Activated CD4-positive, alpha-beta memory T cell treated with anti-CD3 and anti-CD28 coated beads, Interleukin-2, amount 10 ng/mL, durations not matched to agents 7 days and 5 days (primary cell): ENCODE results near the gene IBA57. TPM values are rescaled to one million over a fixed set of nuclear protein-coding genes. Genes with fewer than 3 reads are reported as not detected.

ENCODE experiments used
- CTCF ChIA-PET: fragments of 350-600 bp; sonication (Branson Sonifier 250); formaldehyde crosslinking; loops from one replicate; lab custom pipeline; 2021; ENCODE audit warnings: antibody characterized with exemption, inconsistent platforms; lab: Charles Lee
- POLR2A ChIA-PET: fragments of 350-600 bp; sonication (Branson Sonifier 250); formaldehyde crosslinking; loops from one replicate; lab custom pipeline; 2021; ENCODE audit warnings: antibody characterized with exemption; lab: Charles Lee
- DNase-seq: peaks from one replicate; pipeline ENCODE4 v3.0.0-alpha.2; 2020
- H3K27ac Mint-ChIP-seq: one replicate; pipeline ENCODE4 v1.8.0; 2021; ENCODE audit warnings: mild to moderate bottlenecking, mixed read lengths
- H3K27me3 Mint-ChIP-seq: one replicate; pipeline ENCODE4 v1.8.0; 2021; ENCODE audit warnings: mixed read lengths
- H3K36me3 Mint-ChIP-seq: one replicate; pipeline ENCODE4 v1.8.0; 2021; ENCODE audit warnings: low read depth, mixed read lengths
- H3K4me1 Mint-ChIP-seq: one replicate; pipeline ENCODE4 v1.8.0; 2021; ENCODE audit warnings: mixed read lengths
- H3K4me3 Mint-ChIP-seq: one replicate; pipeline ENCODE4 v1.8.0; 2021; ENCODE audit warnings: mild to moderate bottlenecking, mixed read lengths
- H3K9me3 Mint-ChIP-seq: one replicate; pipeline ENCODE4 v1.8.0; 2021; ENCODE audit warnings: mixed read lengths
- total RNA-seq, 2 experiments: library from RNA; stranded (reverse); gene quantifications; one replicate each; pipeline ENCODE4 v1.2.3, GENCODE V29; 2021

The IBA57 gene
- total RNA-seq, 2 experiments from 2014 or later = 4.5 to 5.2 TPM

DNA sequence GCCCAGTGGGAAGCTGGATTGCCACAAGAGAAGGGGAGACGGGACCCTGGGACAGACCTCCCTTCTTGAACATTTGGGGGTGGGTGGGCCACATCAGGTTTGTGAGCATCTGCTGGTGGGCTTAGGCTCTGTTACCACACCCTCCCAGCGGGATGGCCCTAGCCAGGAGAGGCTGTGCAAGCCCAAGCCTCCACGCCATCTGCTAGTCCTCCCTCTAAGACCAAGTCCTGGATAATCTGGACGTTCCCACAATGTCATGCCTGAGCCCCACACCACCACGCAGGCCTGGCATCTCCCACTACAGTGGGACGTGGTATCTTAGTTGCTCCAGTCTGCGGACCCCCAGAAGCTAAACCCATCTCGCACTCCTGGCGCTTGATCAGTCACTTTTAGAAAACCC lies 3.7 kb upstream of the IBA57 start:
- Mint-ChIP-seq H3K27ac (no peak overlapping the region), H3K4me3 (no peak overlapping the region), H3K9me3 (no peaks in the 10 kb centered on the region), H3K4me1 (peaks cover 27% of the 10 kb centered on the region), H3K27me3 (no peaks in the 10 kb centered on the region), H3K36me3 (peaks cover 2% of the 10 kb centered on the region)
- ChIA-PET CTCF (no interaction called here), POLR2A (interaction anchor here (1.0 to 7.8 kb wide), 2 partner anchors 20 to 55 kb away, joined by 3 to 95 read pairs; partner anchors contain the start of gene GUK1)
- DNase-seq = no peak

DNA sequence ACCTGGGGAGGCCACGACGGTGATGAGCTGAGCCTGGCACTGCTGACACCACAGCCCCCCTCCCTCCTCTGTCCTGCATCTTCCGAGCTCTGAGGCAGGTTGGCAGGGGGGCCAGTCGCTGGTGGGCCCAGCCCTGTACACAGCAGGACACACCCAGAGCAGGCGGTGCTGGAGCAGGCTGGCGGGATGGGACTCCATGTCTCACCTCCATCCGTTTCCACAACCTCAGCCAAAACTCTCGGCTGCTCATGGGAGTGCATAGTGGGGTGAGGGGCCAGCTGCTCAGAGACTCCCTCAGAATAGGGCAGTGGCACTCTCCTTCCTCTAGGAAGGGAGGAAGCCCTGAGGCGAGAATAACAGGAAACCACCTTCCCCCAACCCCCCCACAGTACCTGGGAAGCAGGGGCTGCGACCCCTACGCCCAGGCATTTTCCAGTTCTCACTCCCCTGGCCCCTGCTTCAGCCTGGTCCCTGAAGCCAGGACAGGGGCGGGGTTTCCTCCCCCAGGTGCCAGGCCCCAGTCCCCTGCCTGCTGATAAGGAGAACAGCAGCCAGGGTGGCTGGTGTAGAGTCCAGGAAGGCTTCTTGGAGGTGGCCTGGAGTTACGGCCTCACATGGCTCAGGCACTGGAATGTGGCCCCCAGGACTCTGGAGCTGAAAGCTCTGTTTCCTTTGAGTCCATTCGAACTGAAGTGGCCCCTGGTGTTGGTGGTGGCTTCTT lies 3.2 kb upstream of the IBA57 start:
- Mint-ChIP-seq H3K27ac (no peak overlapping the region), H3K9me3 (no peaks in the 10 kb centered on the region), H3K27me3 (no peaks in the 10 kb centered on the region), H3K4me3 (no peak overlapping the region), H3K36me3 (peaks cover 2% of the 10 kb centered on the region), H3K4me1 (peaks cover 29% of the 10 kb centered on the region)
- ChIA-PET POLR2A (interaction anchor here (7.8 kb wide), 1 partner anchor 21 kb away, joined by 95 read pairs; the partner anchor contains the start of gene GUK1), CTCF (interaction anchor here (1.3 kb wide), 1 partner anchor 31 kb away, joined by 3 read pairs; no protein-coding TSS in a partner anchor)
- DNase-seq = no peak

DNA sequence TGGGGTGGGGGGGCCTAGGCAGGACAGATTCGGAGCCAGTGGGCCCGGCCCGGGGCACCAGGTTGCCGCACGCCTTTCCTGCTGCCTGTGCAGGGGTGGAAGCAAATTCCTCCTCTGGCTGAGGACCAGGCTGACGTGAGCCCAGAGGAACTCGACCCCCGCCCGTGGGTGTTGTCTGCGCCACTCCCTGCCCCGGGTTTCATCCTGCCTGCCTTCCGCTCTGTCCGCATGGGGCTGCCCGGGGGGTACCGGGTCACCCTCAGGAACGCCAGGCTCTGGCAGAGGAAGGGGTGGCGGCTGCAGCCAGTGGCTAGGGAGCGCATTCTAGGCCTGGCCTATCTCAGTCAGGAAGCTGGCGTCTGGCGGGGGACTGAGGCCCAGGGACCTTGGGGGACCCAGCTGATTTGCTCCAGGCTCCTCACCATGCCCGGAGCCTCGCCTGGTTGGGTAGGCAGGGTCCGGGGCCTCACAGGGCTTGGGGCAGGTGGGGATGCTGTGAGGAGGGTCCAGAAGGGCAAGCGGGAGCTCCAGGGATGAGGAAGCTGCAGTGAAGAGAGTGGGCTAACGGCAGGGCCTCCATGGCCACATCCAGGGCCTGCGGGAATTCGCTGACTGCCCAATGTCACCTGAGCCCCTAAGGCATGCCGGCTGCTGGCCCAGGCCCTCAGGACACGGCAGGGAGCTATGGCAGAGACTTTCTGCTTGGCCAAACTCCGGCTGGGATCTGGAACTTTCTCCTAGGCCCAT lies 2.4 kb upstream of the IBA57 start:
- ChIA-PET CTCF (interaction anchor here (1.3 kb wide), 1 partner anchor 32 kb away, joined by 3 read pairs; no protein-coding TSS in a partner anchor), POLR2A (interaction anchor here (4.6 to 7.8 kb wide), 2 partner anchors 22 to 80 kb away, joined by 27 to 95 read pairs; partner anchors contain the start of genes ARF1 and GUK1)
- Mint-ChIP-seq H3K4me3 (no peak overlapping the region), H3K27ac (no peak overlapping the region), H3K36me3 (peaks cover 2% of the 10 kb centered on the region), H3K4me1 (peaks cover 34% of the 10 kb centered on the region), H3K9me3 (no peaks in the 10 kb centered on the region), H3K27me3 (no peaks in the 10 kb centered on the region)
- DNase-seq = no peak

DNA sequence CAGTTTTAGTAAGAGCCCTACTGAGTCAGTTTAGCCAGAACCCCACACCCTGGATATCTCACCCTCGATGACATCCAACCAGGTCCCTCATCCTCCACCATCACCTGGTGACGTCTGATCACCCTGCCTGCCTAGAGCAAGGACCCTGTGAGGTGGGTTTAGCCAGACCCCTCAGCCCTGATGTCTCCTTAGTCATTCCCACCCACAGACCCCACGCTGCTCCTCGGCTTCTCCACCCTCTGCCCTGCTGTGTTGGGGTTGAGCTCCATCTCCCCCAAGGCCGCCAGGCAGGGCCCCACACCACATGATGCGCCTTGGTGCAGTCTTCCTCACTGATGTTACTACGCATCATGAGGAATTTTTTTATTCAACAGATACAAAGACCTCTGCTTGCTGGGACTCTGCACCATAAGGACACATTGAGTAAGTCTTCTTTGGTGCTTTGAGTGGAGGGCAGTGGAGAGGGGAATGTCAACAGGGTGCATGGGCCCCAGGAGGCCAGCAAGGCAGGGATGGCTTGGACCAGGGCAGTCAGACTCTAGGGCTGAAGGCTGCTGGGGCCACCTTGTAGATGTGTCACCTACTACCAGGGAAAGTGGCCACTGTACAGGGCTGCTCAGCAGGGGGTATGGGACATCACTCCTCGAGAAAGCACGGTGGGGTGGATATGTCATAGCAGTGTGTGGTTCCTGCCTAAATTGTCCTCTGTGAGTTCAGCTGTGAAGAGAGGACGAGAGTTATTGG lies 1.7 kb upstream of the IBA57 start:
- POLR2A ChIA-PET = interaction anchor here (1.5 to 7.8 kb wide), 4 partner anchors 13 to 81 kb away, joined by 5 to 95 read pairs (median 18); partner anchors contain the start of genes ARF1, GJC2, GUK1 and MRPL55
- Mint-ChIP-seq H3K27me3 (no peaks in the 10 kb centered on the region), H3K4me1 (peaks cover 34% of the 10 kb centered on the region), H3K4me3 (no peak overlapping the region), H3K36me3 (peaks cover 2% of the 10 kb centered on the region), H3K9me3 (no peaks in the 10 kb centered on the region), H3K27ac (peak overlapping the region; percentile 68)
- CTCF ChIA-PET = interaction anchor here (1.2 to 3.1 kb wide), 3 partner anchors 24 to 164 kb away, joined by 3 to 50 read pairs (median 5); partner anchors contain the start of gene GUK1
- no peak for DNase-seq

DNA sequence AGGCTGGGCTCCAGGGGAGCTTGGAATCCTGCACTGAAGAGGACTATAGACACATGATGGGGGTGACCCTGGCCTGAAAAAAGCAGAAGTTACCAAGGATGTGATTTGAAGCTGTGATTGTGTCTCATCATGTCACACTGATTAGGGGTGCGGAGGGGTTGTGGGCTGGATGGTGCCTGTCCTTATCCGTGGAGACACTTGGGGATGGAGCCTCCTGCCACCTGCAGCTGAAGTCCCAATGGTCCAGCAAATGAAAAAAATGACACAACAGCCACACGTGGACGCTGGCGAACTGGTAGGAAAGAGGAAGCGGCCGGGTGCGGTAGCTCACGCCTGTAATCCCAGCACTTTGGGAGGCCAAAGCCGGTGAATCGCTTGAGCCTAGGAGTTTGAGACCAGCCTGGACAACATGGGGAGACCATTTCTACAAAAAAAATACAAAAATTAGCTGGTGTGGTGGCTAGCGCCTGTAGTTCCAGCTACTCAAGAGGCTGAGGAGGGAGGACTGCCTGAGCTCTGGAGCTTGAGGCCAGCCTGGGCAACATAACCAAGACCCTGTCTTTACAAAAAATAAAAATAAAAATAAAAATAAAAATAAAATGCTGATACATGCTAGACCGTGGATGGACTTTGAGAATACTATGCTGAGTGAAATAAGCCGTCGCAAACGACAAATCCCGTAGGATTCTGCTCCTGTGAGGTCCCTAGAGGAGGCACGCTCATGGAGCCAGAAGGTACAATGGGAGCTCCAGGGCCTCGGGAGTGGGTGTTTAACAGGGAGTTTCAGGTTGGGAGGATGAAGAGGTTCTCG lies 838 bp upstream of the IBA57 start:
- peak overlapping the region; percentile 86 for H3K4me3 Mint-ChIP-seq

DNA sequence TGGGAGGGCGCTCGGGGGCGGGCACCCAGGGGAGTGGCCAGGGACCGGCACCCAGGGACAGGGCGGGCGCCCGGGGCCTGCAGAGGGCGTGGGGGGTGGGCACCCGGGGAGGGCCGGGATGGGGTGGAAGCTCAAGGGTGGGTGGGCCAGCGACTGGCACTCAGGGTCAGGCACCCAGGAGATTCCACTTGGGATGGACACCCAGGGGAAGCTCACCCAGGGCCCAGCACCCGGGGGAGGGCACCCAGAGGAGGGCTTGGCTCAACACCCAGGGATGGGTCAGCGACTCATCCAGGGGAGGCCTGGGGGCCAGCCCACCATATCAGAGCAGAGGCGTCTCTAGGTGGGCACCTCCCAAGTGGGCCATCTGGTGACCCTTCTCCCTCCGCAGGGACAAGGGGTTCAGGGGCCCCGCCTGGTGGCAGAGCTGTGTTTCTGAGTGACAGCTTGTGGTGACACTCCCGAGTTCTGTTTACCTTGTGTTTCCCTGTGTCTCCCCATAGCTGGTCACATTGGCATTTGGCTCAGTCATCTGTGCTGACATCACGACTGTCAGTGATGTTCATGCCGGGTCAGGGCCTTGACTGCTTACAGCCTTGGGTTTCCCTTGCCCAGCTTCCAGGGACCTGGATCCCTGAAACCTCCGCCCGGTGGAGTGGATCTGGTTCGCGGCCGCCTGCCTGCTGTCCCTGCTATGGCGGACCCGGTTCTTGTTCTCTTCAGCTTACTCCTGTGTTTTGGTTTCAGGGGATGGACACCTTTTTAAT lies 749 bp downstream of the IBA57 start:
- Mint-ChIP-seq H3K27ac (peak overlapping the region; percentile 88), H3K9me3 (no peaks in the 10 kb centered on the region), H3K27me3 (no peaks in the 10 kb centered on the region), H3K4me3 (peak overlapping the region; percentile 79), H3K4me1 (peaks cover 34% of the 10 kb centered on the region), H3K36me3 (peaks cover 2% of the 10 kb centered on the region)
- CTCF ChIA-PET = interaction anchor here (1.0 to 4.3 kb wide), 22 partner anchors 8 to 400 kb away, joined by 3 to 50 read pairs (median 6); partner anchors contain the start of genes ARF1 and GUK1
- POLR2A ChIA-PET = interaction anchor here (0.7 to 7.8 kb wide), 20 partner anchors 8 to 847 kb away, joined by 3 to 95 read pairs (median 6); partner anchors contain the start of genes ARF1, GUK1, RNF187 and TRIM11
- peak; percentile 72 for DNase-seq

More for the DNA sequence above, 838 bp upstream of the IBA57 start:
- no peak for DNase-seq
- CTCF ChIA-PET = interaction anchor here (0.5 to 4.3 kb wide), 21 partner anchors 9 to 1407 kb away, joined by 3 to 50 read pairs (median 6); partner anchors contain the start of genes ARF1 and GUK1
- Mint-ChIP-seq H3K9me3 (no peaks in the 10 kb centered on the region), H3K36me3 (peaks cover 2% of the 10 kb centered on the region), H3K4me1 (peaks cover 34% of the 10 kb centered on the region), H3K27me3 (no peaks in the 10 kb centered on the region), H3K27ac (peak overlapping the region; percentile 89)
- POLR2A ChIA-PET = interaction anchor here (0.8 to 7.8 kb wide), 21 partner anchors 8 to 322 kb away, joined by 3 to 95 read pairs (median 7); partner anchors contain the start of genes ARF1, C1orf35, GJC2 and GUK1

DNA sequence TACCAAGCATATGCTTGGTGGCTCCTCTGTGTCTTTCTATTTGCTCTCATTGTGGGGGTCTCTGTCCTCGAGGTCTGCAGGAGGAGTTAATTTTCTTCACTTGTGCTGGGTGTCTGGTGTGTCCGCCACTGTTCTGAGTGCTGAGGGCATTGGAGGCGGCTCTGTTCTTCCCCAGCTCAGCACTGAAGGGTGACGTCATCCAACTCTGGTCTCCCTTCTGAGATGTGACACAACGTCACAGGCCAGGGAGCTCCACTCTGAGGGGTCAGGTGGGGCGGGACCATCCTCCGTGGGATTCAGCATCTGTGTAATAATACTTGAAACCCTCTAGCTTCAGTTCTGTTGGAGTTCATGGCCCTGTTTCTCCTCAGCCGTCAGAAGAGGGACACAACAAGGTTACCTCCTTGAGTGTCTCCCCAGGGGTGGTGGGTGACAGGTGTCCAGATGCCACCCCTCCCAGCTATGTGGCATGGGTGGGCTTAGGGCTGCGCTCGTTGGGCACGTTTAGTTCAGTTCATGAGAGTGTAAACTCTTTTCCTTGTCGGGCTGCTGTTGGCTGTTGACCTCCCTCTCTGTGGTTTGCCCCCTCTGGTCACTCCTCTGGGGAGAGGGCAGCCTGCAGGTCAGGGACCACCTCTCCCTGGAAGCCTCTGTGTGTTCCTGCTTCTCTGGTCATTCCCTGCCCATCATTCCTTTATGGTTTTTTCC lies 3.1 kb downstream of the IBA57 start:
- DNase-seq = no peak
- no peaks in the 10 kb centered on the region for H3K27me3 Mint-ChIP-seq
- peaks cover 2% of the 10 kb centered on the region for H3K36me3 Mint-ChIP-seq
- CTCF ChIA-PET = interaction anchor here (1.1 to 4.3 kb wide), 2 partner anchors 12 to 38 kb away, joined by 3 to 35 read pairs; no protein-coding TSS in a partner anchor
- POLR2A ChIA-PET = interaction anchor here (0.9 to 7.8 kb wide), 2 partner anchors 9 to 27 kb away, joined by 3 to 95 read pairs; partner anchors contain the start of gene GUK1
- H3K4me3 Mint-ChIP-seq = no peak overlapping the region
- no peaks in the 10 kb centered on the region for H3K9me3 Mint-ChIP-seq
- no peak overlapping the region for H3K27ac Mint-ChIP-seq
- peaks cover 28% of the 10 kb centered on the region for H3K4me1 Mint-ChIP-seq

DNA sequence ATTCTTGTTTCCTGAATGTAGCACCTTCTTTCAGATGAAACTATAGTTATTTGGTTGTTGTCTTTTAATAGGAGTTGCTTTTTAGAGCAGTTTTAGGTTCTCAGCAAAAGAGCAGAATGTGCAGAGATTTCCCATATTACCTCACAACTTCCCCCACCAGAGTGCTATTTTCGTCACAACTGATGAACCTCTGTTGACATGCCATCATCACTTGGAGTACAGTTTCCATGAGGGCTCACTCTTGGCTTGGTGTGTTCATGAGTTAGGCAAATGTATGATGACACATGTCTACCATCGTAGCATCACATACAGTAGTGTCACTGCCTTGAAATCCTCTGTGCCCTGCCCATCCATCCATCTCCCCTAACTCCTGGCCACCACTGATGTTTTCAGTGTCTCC lies 3.7 kb downstream of the IBA57 start:
- H3K36me3 Mint-ChIP-seq = peaks cover 2% of the 10 kb centered on the region
- no peak overlapping the region for H3K27ac Mint-ChIP-seq
- no peak for DNase-seq
- ChIA-PET POLR2A (no interaction called here), CTCF (interaction anchor here (1.1 to 4.3 kb wide), 2 partner anchors 11 to 38 kb away, joined by 3 to 35 read pairs; no protein-coding TSS in a partner anchor)
- H3K4me3 Mint-ChIP-seq = no peak overlapping the region
- no peaks in the 10 kb centered on the region for H3K9me3 Mint-ChIP-seq
- no peaks in the 10 kb centered on the region for H3K27me3 Mint-ChIP-seq
- peaks cover 22% of the 10 kb centered on the region for H3K4me1 Mint-ChIP-seq

DNA sequence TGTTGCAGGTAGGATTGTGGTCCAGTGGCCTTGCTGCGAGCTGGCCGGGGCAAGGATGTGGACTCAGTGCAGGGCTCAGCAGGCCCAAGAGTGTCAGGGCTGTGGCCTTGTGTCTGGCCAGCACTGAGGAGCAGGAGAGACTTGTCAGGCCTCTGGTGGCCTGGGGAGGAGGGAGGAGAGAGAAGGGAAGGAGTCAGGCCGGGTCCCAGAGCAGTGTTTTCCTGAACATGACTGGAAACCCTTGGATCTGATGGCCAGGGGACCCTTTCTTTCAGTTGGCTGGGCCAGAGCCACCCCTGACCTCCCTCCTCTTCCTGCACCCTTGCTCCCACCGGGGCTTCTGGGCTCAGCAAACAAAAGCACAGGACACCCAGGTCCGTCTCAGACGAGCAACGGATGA lies 5.1 kb downstream of the IBA57 start:
- H3K27ac Mint-ChIP-seq = no peak overlapping the region
- no peak for DNase-seq
- no peak overlapping the region for H3K4me3 Mint-ChIP-seq
- ChIA-PET CTCF (interaction anchor here (0.6 kb wide), 1 partner anchor 40 kb away, joined by 7 read pairs; no protein-coding TSS in a partner anchor), POLR2A (interaction anchor here (0.9 to 2.0 kb wide), 4 partner anchors 30 to 89 kb away, joined by 3 to 4 read pairs (median 4); partner anchors contain the start of gene ARF1)
- no peaks in the 10 kb centered on the region for H3K9me3 Mint-ChIP-seq
- peaks cover 2% of the 10 kb centered on the region for H3K36me3 Mint-ChIP-seq
- no peaks in the 10 kb centered on the region for H3K27me3 Mint-ChIP-seq
- H3K4me1 Mint-ChIP-seq = peaks cover 14% of the 10 kb centered on the region

DNA sequence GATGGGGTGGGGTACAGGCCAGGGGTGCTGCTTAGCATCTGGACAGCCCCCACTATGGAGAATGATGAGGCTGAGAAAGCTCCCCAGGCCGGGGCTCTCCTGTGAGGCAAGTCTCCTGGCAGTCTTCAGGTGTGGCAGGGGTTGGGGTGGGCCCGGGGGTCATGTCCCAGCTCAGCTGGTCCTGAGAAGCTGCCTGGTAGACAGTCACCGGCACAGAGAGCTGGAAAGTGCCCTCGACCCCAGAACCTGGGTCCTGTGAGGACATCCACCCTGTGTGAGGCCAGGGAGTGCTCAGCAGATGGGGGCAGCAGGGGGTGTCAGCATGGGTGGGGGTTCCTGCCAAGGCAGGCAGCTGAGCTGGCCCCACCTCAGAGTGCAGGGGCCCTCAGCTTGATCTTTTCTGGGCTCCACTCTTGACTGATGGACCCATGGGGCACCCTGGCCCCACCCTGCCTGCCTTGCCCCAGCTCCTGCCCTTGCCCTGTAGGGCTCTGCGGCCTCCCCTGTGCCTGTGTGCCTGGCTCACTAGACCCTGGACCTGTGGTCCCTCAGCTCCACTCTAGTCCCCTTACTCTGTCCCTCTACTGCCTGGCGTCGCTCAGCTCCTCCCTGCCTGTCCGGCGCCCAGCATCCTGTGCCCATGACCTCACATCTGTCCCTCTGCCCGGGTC lies 5.8 kb downstream of the IBA57 start:
- Mint-ChIP-seq H3K36me3 (peaks cover 2% of the 10 kb centered on the region), H3K4me1 (peaks cover 14% of the 10 kb centered on the region), H3K4me3 (no peak overlapping the region), H3K27ac (no peak overlapping the region), H3K27me3 (no peaks in the 10 kb centered on the region), H3K9me3 (no peaks in the 10 kb centered on the region)
- no peak for DNase-seq
- CTCF ChIA-PET = interaction anchor here (1.2 kb wide), 1 partner anchor 42 kb away, joined by 3 read pairs; no protein-coding TSS in a partner anchor
- POLR2A ChIA-PET = interaction anchor here (0.7 to 2.0 kb wide), 5 partner anchors 14 to 89 kb away, joined by 3 to 4 read pairs (median 4); partner anchors contain the start of gene ARF1
